Right lobe of liver (tissue), 6 donors: ENCODE measurements around the gene INSIG1. TPM values are rescaled to one million over a fixed set of nuclear protein-coding genes. Genes with fewer than 3 reads are reported as not detected.

Source experiments
- ATAC-seq, 4 donors: fragments of 200-7000 bp; cut with Tn5 transposase; one replicate each; pipeline ENCODE4 v1.9.1; 2020; ENCODE audit warnings: mild to moderate bottlenecking in 4 of 4, moderate library complexity in 4 of 4
- DNase-seq, 3 donors: peaks; one replicate each; pipeline ENCODE4 v3.0.0-alpha.2; 2020
- H3K27ac ChIP-seq, 3 donors: fragments of 200-600 bp; one replicate each; pipeline ENCODE4 v1.8.0; 2022
- H3K27me3 ChIP-seq, 2 donors: fragments of 200-600 bp; one replicate each; pipeline ENCODE4 v1.8.0; 2022
- H3K36me3 ChIP-seq, 4 donors: fragments of 200-600 bp; sonication (generic) in 1 of 4; one replicate each; pipeline versions ENCODE4 v1.5.1 to v1.8.0; 2017 to 2022; ENCODE audit warnings: control low read depth in 1 of 4
- H3K4me1 ChIP-seq, 4 donors: fragments of 200-600 bp; sonication (generic) in 1 of 4; one replicate each; pipeline versions ENCODE4 v1.5.1 to v1.8.0; 2017 to 2022; ENCODE audit warnings: control low read depth in 1 of 4
- H3K4me3 ChIP-seq, 3 donors: fragments of 200-600 bp; one replicate each; pipeline ENCODE4 v1.8.0; 2022
- H3K9me3 ChIP-seq, 4 donors: fragments of 200-600 bp; sonication (generic) in 1 of 4; one replicate each; pipeline versions ENCODE4 v1.5.1 to v1.8.0; 2017 to 2022; ENCODE audit warnings: control low read depth in 1 of 4
- CTCF ChIP-seq, 4 donors: fragments of 200-600 bp in 3 of 4; fragments of 450-650 bp in 1 of 4; IDR thresholded peaks; one replicate each; pipeline versions ENCODE4 v1.5.1 to v1.8.0; 2016 to 2022; ENCODE audit warnings: antibody characterized with exemption in 4 of 4, mild to moderate bottlenecking in 2 of 4
- POLR2A ChIP-seq: fragments of 450-650 bp; IDR thresholded peaks from one replicate; pipeline ENCODE4 v1.6.1; 2017; ENCODE audit warnings: antibody characterized with exemption, mild to moderate bottlenecking
- WGBS: methylation state at CpG from one replicate; pipeline ENCODE4 v1.1.6; 2018; ENCODE audit warnings: low coverage, low lambda C conversion rate; ENCODE audit not compliant: insufficient coverage; ENCODE audit errors: missing lambda C conversion rate; 5-methylcytosine and 5-hydroxymethylcytosine counted together
- intact Hi-C, 2 donors: fragments of 100-400 bp; cut with DNase I; formaldehyde crosslinking; loops; one replicate each; pipeline versions ENCODE4 v1.11.2 to v1.14.1; 2022
- total RNA-seq, 6 experiments: library from RNA; depleted of rRNA in 2 of 6; stranded (reverse); fragments of >200 nt in 2 of 6; fragmentation: NEBNext Ultra II Directional in 3 of 6; extraction: Animal tissue kit (Norgen Biotek cat#: 25700) in 3 of 6; gene quantifications; one replicate each; pipeline versions ENCODE4 v1.1.0 to v1.2.4, GENCODE V29; 2016 to 2023
- donor health status: DM: no; HTN: yes; CAD: no.
- donor health status: DM: no; HTN: no; CAD: no.
- donor health status: DM: no; HTN: no; CAD: no.
- donor health status: DM: no; HTN: yes; CAD: no.
- donor health status: DM: no; HTN: yes; CAD: no.

The INSIG1 gene
- total RNA-seq, 6 experiments from 2014 or later = 130 to 625 (median 205) TPM

GRCh38 chr7:155340721-155341120 is 43.0 kb downstream of the INSIG1 start:
- H3K9me3 ChIP-seq = no peaks in the 10 kb centered on the region
- no peaks in the 10 kb centered on the region for H3K27me3 ChIP-seq
- TF ChIP-seq POLR2A = no peak
- no peak for TF ChIP-seq CTCF (IDR thresholded peaks at IDR 0.05)
- no peaks in the 10 kb centered on the region for H3K36me3 ChIP-seq
- intact Hi-C loops = loop anchor here in 1 of 2 donors (5.0 kb wide), 1 partner anchor 148 kb away; no protein-coding TSS in a partner anchor
- ATAC-seq (no peak), DNase-seq (peak in 1 of 3 donors; percentile 28)
- H3K4me1 ChIP-seq = peaks cover 0 to 10% (median 0%) of the 10 kb centered on the region in 4 donors
- WGBS = 72% methylated on average over 4 of the region's 9 CpGs
- H3K4me3 ChIP-seq = no peak overlapping the region
- no peak overlapping the region for H3K27ac ChIP-seq

GRCh38 chr7:155341463-155341983 is 43.8 kb downstream of the INSIG1 start:
- H3K27me3 ChIP-seq = no peaks in the 10 kb centered on the region
- no peaks in the 10 kb centered on the region for H3K9me3 ChIP-seq
- H3K4me3 ChIP-seq = no peak overlapping the region
- peak in 1 of 3 donors; percentile 28 for DNase-seq
- no peak for TF ChIP-seq POLR2A
- peaks cover 0 to 10% (median 0%) of the 10 kb centered on the region in 4 donors for H3K4me1 ChIP-seq
- ATAC-seq = no peak
- H3K27ac ChIP-seq = no peak overlapping the region
- intact Hi-C loops = loop anchor here in 1 of 2 donors (5.0 kb wide), 1 partner anchor 149 kb away; no protein-coding TSS in a partner anchor
- no peaks in the 10 kb centered on the region for H3K36me3 ChIP-seq
- WGBS = 62% methylated on average over 3 of the region's 5 CpGs

- H3K36me3 ChIP-seq = no peaks in the 10 kb centered on the region
- TF ChIP-seq CTCF (IDR thresholded peaks at IDR 0.05) = no peak
- no peak for TF ChIP-seq POLR2A
- no peak for ATAC-seq
These were observed 44.6 kb downstream of the INSIG1 start for GRCh38 chr7:155342313-155342712.

GRCh38 chr7:155343150-155343549 is 45.5 kb downstream of the INSIG1 start:
- TF ChIP-seq POLR2A (no peak), CTCF (IDR thresholded peaks at IDR 0.05) (no peak)
- 96% methylated on average over 4 of the region's 7 CpGs for WGBS
- Histone ChIP-seq H3K27me3 (no peaks in the 10 kb centered on the region), H3K4me3 (no peak overlapping the region), H3K9me3 (no peaks in the 10 kb centered on the region), H3K36me3 (no peaks in the 10 kb centered on the region), H3K4me1 (peaks cover 0 to 10% (median 0%) of the 10 kb centered on the region in 4 donors), H3K27ac (no peak overlapping the region)
- DNase-seq = peak in 2 of 3 donors; percentile 16 to 25
- intact Hi-C loops = loop anchor here in 1 of 2 donors (5.0 kb wide), 1 partner anchor 151 kb away; no protein-coding TSS in a partner anchor
- no peak for ATAC-seq

More at GRCh38 chr7:155342313-155342712, 44.6 kb downstream of the INSIG1 start:
- Histone ChIP-seq H3K27me3 (no peaks in the 10 kb centered on the region), H3K27ac (no peak overlapping the region), H3K4me1 (peaks cover 0 to 10% (median 0%) of the 10 kb centered on the region in 4 donors), H3K9me3 (no peaks in the 10 kb centered on the region), H3K4me3 (no peak overlapping the region)
- intact Hi-C loops = loop anchor here in 1 of 2 donors (5.0 kb wide), 1 partner anchor 150 kb away; no protein-coding TSS in a partner anchor
- DNase-seq = peak in 2 of 3 donors; percentile 19 to 26
- 71% methylated on average over 8 of the region's 11 CpGs for WGBS

GRCh38 chr7:155343661-155344121 is 46.0 kb downstream of the INSIG1 start:
- no peak for ATAC-seq
- H3K4me3 ChIP-seq = no peak overlapping the region

More at GRCh38 chr7:155343661-155344121, 46.0 kb downstream of the INSIG1 start:
- Histone ChIP-seq H3K36me3 (no peaks in the 10 kb centered on the region), H3K4me1 (peaks cover 0 to 10% (median 0%) of the 10 kb centered on the region in 4 donors), H3K27ac (no peak overlapping the region), H3K9me3 (no peaks in the 10 kb centered on the region), H3K27me3 (no peaks in the 10 kb centered on the region)
- no peak for TF ChIP-seq CTCF (IDR thresholded peaks at IDR 0.05)
- no peak for TF ChIP-seq POLR2A
- WGBS = 80% methylated on average over 2 of the region's 11 CpGs
- intact Hi-C loops = loop anchor here in 1 of 2 donors (5.0 kb wide), 1 partner anchor 151 kb away; no protein-coding TSS in a partner anchor
- DNase-seq = peak in 1 of 3 donors; percentile 41
